HCT116 (cell line): Measurements from ENCODE around the gene DDAH1. TPM values are rescaled to one million over a fixed set of nuclear protein-coding genes. Genes with fewer than 3 reads are reported as not detected.
"Not testable (repeated sequence)": the region's sequence is repeated elsewhere in the genome, so short reads cannot be mapped to it uniquely, and the experiment has no call there.

Source experiments
- ATAC-seq: fragments of 200-7000 bp; cut with Tn5 transposase; 2 replicates; pipeline ENCODE4 v1.9.1; 2020; ENCODE audit warnings: mild to moderate bottlenecking, moderate library complexity
- BruUV-seq: library from RNA; stranded (reverse); fragments of 400-500 nt; replicated peaks from 2 replicates; lab custom pipeline; 2021; lab: Mats Ljungman, UMichigan
- CTCF ChIA-PET: fragments of 300-600 bp; sonication (Branson Sonifier 250); formaldehyde crosslinking; loops from one replicate; lab custom pipeline; 2021; ENCODE audit warnings: antibody characterized with exemption; lab: Charles Lee
- POLR2A ChIA-PET: fragments of 300-600, 350-600 bp; sonication (Branson Sonifier 250); formaldehyde crosslinking; loops from one replicate; lab custom pipeline; 2021; ENCODE audit warnings: antibody characterized with exemption; lab: Charles Lee
- RAD21 ChIA-PET, 2 experiments: fragments of 300-600 bp; sonication (Branson Sonifier 250); formaldehyde crosslinking; loops; one replicate each; lab custom pipeline; 2023; ENCODE audit warnings: low total read pairs in 2 of 2; ENCODE audit not compliant: uncharacterized antibody in 2 of 2, unreplicated experiment in 2 of 2, low non-redundant PET in 1 of 2; lab: Charles Lee
- DNase-seq: peaks from one replicate; pipeline ENCODE4 v3.0.0-alpha.2; 2010; ENCODE audit warnings: low read depth, low spot score
- H2AFZ ChIP-seq: fragments of 200-600 bp; shearing (Covaris generic), sonication (generic); 2 replicates; pipeline ENCODE4 v1.6.1; 2017; ENCODE audit warnings: low read depth, mixed run types, mixed read lengths, antibody characterized with exemption, low read length; ENCODE audit not compliant: poor library complexity, severe bottlenecking
- H3K27ac ChIP-seq: 2 replicates; pipeline ENCODE4 v1.5.1; 2012; ENCODE audit warnings: low read depth, low read length
- H3K27me3 ChIP-seq: fragments of 200-600 bp; sonication (generic); 2 replicates; pipeline ENCODE4 v1.6.1; 2016; ENCODE audit warnings: mixed run types, low read length, mixed read lengths; ENCODE audit not compliant: insufficient read depth
- H3K36me3 ChIP-seq, 2 experiments: fragments of 200-500 bp in 1 of 2; fragments of 200-600 bp in 1 of 2; sonication (Bioruptor generic) in 1 of 2; sonication (generic) in 1 of 2; 2 replicates each; pipeline versions ENCODE4 v1.5.1 to v1.6.1; 2014 to 2016; ENCODE audit warnings: low read length in 2 of 2, inconsistent platforms in 1 of 2, mixed read lengths in 1 of 2, mixed run types in 1 of 2; ENCODE audit not compliant: insufficient read depth in 2 of 2, control insufficient read depth in 1 of 2
- H3K4me1 ChIP-seq, 2 experiments: fragments of 200-600 bp in 1 of 2; sonication (generic) in 1 of 2; 2 replicates each; pipeline versions ENCODE4 v1.5.1 to v1.6.1; 2012 to 2017; ENCODE audit warnings: low read length in 2 of 2, inconsistent platforms in 1 of 2, mild to moderate bottlenecking in 1 of 2, mixed read lengths in 1 of 2, mixed run types in 1 of 2, moderate library complexity in 1 of 2; ENCODE audit not compliant: insufficient read depth in 2 of 2, control insufficient read depth in 1 of 2
- H3K4me2 ChIP-seq: fragments of 200-600 bp; sonication (generic); 2 replicates; pipeline ENCODE4 v1.6.1; 2017; ENCODE audit warnings: mixed run types, low read length, mixed read lengths
- H3K4me3 ChIP-seq, 2 experiments: fragments of 200-600 bp in 1 of 2; sonication (generic) in 1 of 2; replicated peaks in 1 of 2; 2 replicates each; pipeline ENCODE4 v1.5.1; 2011 to 2016; ENCODE audit warnings: low read length in 2 of 2, control low read depth in 1 of 2, low read depth in 1 of 2, mild to moderate bottlenecking in 1 of 2, mixed read lengths in 1 of 2, mixed run types in 1 of 2
- H3K79me2 ChIP-seq: fragments of 200-600 bp; sonication (generic); 2 replicates; pipeline ENCODE4 v1.6.1; 2017; ENCODE audit warnings: mild to moderate bottlenecking, mixed run types, low read length, moderate library complexity, mixed read lengths; ENCODE audit not compliant: insufficient read depth
- H3K9ac ChIP-seq: fragments of 200-600 bp; sonication (generic); 2 replicates; pipeline ENCODE4 v1.6.1; 2016; ENCODE audit warnings: low read length, mixed read lengths
- H3K9me2 ChIP-seq: fragments of 200-600 bp; sonication (generic), shearing (Covaris generic); 2 replicates; pipeline ENCODE4 v1.6.1; 2017; ENCODE audit warnings: mixed run types, mild to moderate bottlenecking, moderate library complexity; ENCODE audit not compliant: insufficient read depth
- H3K9me3 ChIP-seq, 2 experiments: fragments of 200-500 bp in 1 of 2; fragments of 200-600 bp in 1 of 2; sonication (Bioruptor generic) in 1 of 2; sonication (generic) in 1 of 2; 2 replicates each; pipeline ENCODE4 v1.6.1; 2014 to 2017; ENCODE audit warnings: low read length in 2 of 2, mixed read lengths in 2 of 2, inconsistent platforms in 1 of 2, low read depth in 1 of 2, mild to moderate bottlenecking in 1 of 2, mixed run types in 1 of 2, moderate library complexity in 1 of 2; ENCODE audit not compliant: control insufficient read depth in 1 of 2, insufficient read depth in 1 of 2
- H4K20me1 ChIP-seq: fragments of 200-600 bp; sonication (generic), shearing (Covaris generic); 2 replicates; pipeline ENCODE4 v1.6.1; 2017; ENCODE audit warnings: mixed run types, mild to moderate bottlenecking, moderate library complexity; ENCODE audit not compliant: insufficient read depth
- EZH2phosphoT487 ChIP-seq: fragments of 200-600 bp; IDR thresholded peaks from 2 replicates; pipeline ENCODE4 v1.6.1; 2018; ENCODE audit warnings: antibody characterized with exemption, borderline replicate concordance
- YY1 ChIP-seq: IDR thresholded peaks from 2 replicates; pipeline ENCODE4 v1.6.1; 2011; ENCODE audit warnings: low read length, low read depth, moderate library complexity, mild to moderate bottlenecking; ENCODE audit not compliant: insufficient replicate concordance; ENCODE audit errors: extremely low read depth
- intact Hi-C: fragments of 100-400 bp; cut with micrococcal nuclease; formaldehyde crosslinking; loops from 2 replicates; pipeline ENCODE4 v1.10.0; 2022
- total RNA-seq: library from RNA; stranded (reverse); gene quantifications from one replicate; pipeline ENCODE4 v1.2.1, GENCODE V29; 2021; ENCODE audit not compliant: unreplicated experiment
- TF ChIP-seq, protein P1 (sequence below): IDR thresholded peaks from 2 replicates; pipeline ENCODE4 v1.6.1; 2011; ENCODE audit warnings: mild to moderate bottlenecking, low read length, moderate library complexity; ENCODE audit not compliant: insufficient replicate concordance; ENCODE audit errors: extremely low read depth

DDAH1 gene
- total RNA-seq, 1 experiment from 2014 or later = 16.6 TPM

DNA sequence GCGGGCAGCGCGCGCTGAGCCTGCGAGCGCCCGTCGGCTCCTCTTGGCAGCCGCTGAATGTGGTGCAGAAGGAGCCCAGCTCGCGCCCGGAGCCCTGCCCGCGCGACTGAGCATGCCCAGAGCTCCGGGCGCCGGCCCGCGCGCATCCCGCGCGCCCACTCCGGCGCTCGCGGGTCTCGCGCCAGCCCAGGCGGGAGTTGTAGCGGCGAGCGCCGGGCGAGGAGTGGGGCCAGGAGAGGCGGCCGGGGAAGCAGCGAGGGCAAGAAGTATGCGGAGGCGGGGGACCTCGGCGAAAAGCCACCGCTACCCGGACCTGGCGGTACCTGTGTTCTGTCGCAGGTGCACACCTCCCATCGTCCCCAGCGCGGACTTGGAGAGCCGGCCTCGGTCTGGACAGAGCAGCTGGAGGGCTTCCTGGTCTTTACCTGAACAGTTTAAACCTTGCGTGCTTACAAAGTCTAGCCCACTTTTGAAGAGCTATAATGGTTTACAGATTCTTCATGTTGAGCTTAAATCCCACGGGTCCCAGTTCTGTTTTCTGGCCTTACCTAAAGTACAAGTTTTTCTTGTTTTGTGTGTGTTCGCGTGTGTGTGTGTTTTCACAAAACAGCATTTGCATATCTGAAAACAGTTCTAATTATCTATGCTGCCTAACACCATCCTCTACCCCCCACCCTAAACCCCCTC is at the start of gene DDAH1 (continued):
- TF ChIP-seq, protein P1, sequence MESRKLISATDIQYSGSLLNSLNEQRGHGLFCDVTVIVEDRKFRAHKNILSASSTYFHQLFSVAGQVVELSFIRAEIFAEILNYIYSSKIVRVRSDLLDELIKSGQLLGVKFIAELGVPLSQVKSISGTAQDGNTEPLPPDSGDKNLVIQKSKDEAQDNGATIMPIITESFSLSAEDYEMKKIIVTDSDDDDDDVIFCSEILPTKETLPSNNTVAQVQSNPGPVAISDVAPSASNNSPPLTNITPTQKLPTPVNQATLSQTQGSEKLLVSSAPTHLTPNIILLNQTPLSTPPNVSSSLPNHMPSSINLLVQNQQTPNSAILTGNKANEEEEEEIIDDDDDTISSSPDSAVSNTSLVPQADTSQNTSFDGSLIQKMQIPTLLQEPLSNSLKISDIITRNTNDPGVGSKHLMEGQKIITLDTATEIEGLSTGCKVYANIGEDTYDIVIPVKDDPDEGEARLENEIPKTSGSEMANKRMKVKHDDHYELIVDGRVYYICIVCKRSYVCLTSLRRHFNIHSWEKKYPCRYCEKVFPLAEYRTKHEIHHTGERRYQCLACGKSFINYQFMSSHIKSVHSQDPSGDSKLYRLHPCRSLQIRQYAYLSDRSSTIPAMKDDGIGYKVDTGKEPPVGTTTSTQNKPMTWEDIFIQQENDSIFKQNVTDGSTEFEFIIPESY = no peak
- TF ChIP-seq YY1 = no peak
- no peak for TF ChIP-seq EZH2phosphoT487

DNA sequence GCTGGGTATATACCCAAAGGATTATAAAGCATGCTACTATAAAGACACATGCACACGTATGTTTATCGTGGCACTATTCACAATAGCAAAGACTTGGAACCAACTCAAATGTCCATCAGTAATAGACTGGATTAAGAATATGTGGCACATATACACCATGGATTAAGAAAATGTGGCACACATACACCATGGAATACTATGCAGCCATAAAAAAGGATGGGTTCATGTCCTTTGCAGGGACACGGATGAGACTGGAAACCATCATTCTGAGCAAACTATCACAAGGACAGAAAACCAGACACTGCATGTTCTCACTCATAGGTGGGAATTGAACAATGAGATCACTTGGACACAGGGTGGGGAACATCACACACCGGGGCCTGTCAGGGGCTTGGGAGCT is 49.0 kb upstream of the DDAH1 start:
- POLR2A ChIA-PET = not testable (repeated sequence)

More for the DNA sequence above, 49.0 kb upstream of the DDAH1 start:
- H3K9me3 ChIP-seq, RAD21 ChIA-PET, intact Hi-C loops, H4K20me1 ChIP-seq, ATAC-seq, H3K36me3 ChIP-seq, H3K9me2 ChIP-seq, H3K79me2 ChIP-seq, DNase-seq, H3K4me3 ChIP-seq, BruUV-seq, H2AFZ ChIP-seq, H3K4me2 ChIP-seq, CTCF ChIA-PET, H3K27me3 ChIP-seq, H3K4me1 ChIP-seq, H3K9ac ChIP-seq, H3K27ac ChIP-seq: not testable (repeated sequence)
